Transverse colon (tissue), 4 donors: ENCODE measurements around the gene ZFPM1. TPM values are rescaled to one million over a fixed set of nuclear protein-coding genes. Genes with fewer than 3 reads are reported as not detected.

Experiments
- DNase-seq: peaks from one replicate; pipeline ENCODE4 v3.0.0-alpha.2; 2019
- H3K27ac ChIP-seq, 4 donors: fragments of 200-600 bp; sonication (generic); 2 replicates each; pipeline ENCODE4 v1.5.1; 2016 to 2018; ENCODE audit warnings: inconsistent platforms in 4 of 4
- H3K27me3 ChIP-seq: fragments of 200-600 bp; sonication (generic); 2 replicates; pipeline ENCODE4 v1.5.1; 2017; ENCODE audit warnings: inconsistent platforms
- H3K36me3 ChIP-seq, 4 donors: fragments of 200-600 bp; sonication (generic); 2 replicates each; pipeline ENCODE4 v1.5.1; 2017 to 2019; ENCODE audit warnings: inconsistent platforms in 4 of 4
- H3K4me1 ChIP-seq, 4 donors: fragments of 200-600 bp; sonication (generic); 2 replicates each; pipeline ENCODE4 v1.5.1; 2017 to 2020; ENCODE audit warnings: inconsistent platforms in 4 of 4
- H3K4me3 ChIP-seq, 4 donors: fragments of 200-600 bp; sonication (generic); 1 replicate in 1 of 4; 2 replicates in 3 of 4; pipeline versions ENCODE4 v1.5.1 to v1.6.1; 2017 to 2019; ENCODE audit warnings: inconsistent platforms in 4 of 4
- H3K9me3 ChIP-seq, 2 donors: fragments of 200-600 bp; sonication (generic); 2 replicates each; pipeline ENCODE4 v1.5.1; 2017 to 2019; ENCODE audit warnings: inconsistent platforms in 2 of 2
- CTCF ChIP-seq, 5 experiments: fragments of 200-600 bp in 3 of 5; fragments of 450-650 bp in 2 of 5; sonication (generic) in 3 of 5; IDR thresholded peaks; 1 replicate in 2 of 5; 2 replicates in 3 of 5; pipeline ENCODE4 v1.5.1; 2016 to 2017; ENCODE audit warnings: antibody characterized with exemption in 5 of 5, inconsistent platforms in 3 of 5, mild to moderate bottlenecking in 2 of 5, moderate library complexity in 1 of 5
- EP300 ChIP-seq: sonication (generic); formaldehyde crosslinking; IDR thresholded peaks from one replicate; pipeline ENCODE4 v1.6.1; 2017; ENCODE audit warnings: antibody characterized with exemption, low read depth
- POLR2A ChIP-seq: fragments of 450-650 bp; IDR thresholded peaks from one replicate; pipeline ENCODE4 v1.6.1; 2016; ENCODE audit warnings: antibody characterized with exemption, mild to moderate bottlenecking, moderate library complexity
- POLR2AphosphoS5 ChIP-seq, 3 donors: sonication (generic); formaldehyde crosslinking; IDR thresholded peaks; one replicate each; pipeline ENCODE4 v1.6.1; 2016; ENCODE audit warnings: antibody characterized with exemption in 3 of 3
- WGBS, 2 donors: methylation state at CpG; one replicate each; pipeline ENCODE4 v1.1.5; 2018; ENCODE audit warnings: low coverage in 1 of 2; 5-methylcytosine and 5-hydroxymethylcytosine counted together
- in situ Hi-C, 4 donors: fragments of 200-750 bp; cut with MboI; loops; one replicate each; pipeline versions ENCODE4 v1.15.0 to v1.15.1; 2017; ENCODE audit warnings: low sequenced_read_pairs in 3 of 4, low pct_ligation_motif_present in 1 of 4, low pct_unique_long_range_greater_than_20kb in 1 of 4
- intact Hi-C: fragments of 100-400 bp; cut with DNase I; formaldehyde crosslinking; loops from one replicate; pipeline ENCODE4 v1.15.1; 2023; ENCODE audit warnings: low total_unique reads
- total RNA-seq, 4 donors: library from RNA; depleted of rRNA; stranded (reverse); fragments of >200 nt; gene quantifications; one replicate each; pipeline ENCODE4 v1.1.0, GENCODE V29; 2016

The ZFPM1 gene
- total RNA-seq, 4 donors from 2014 or later = 1.2 to 4.6 (median 3.1) TPM

GRCh38 chr16:88430185-88430523 lies 22.9 kb upstream of the ZFPM1 start:
- peaks cover 0 to 16% (median 6%) of the 10 kb centered on the region in 4 donors for H3K4me1 ChIP-seq
- intact Hi-C loops (loop anchor here (10.0 kb wide), 1 partner anchor 235 kb away; no protein-coding TSS in a partner anchor), in situ Hi-C loops (loop anchor here in 1 of 4 donors (25.0 kb wide), 1 partner anchor 132 kb away; the partner anchor contains the start of gene ZC3H18)
- peak overlapping the region; percentile 39 to 74 (median 52) for H3K27ac ChIP-seq
- H3K27me3 ChIP-seq = peaks cover 55% of the 10 kb centered on the region
- peak overlapping the region; percentile 20 to 59 (median 38) for H3K4me3 ChIP-seq
- no peak for DNase-seq
- 15% methylated on average over 24 of the region's 36 CpGs; no CpG with 5 or more reads in 1 of the 2 donors for WGBS, 2 donors
- H3K9me3 ChIP-seq = no peaks in the 10 kb centered on the region
- TF ChIP-seq POLR2AphosphoS5 (IDR thresholded peaks at IDR 0.05) (no peak), CTCF (IDR thresholded peaks at IDR 0.05) (no peak), EP300 (no peak), POLR2A (no peak)
- no peaks in the 10 kb centered on the region for H3K36me3 ChIP-seq

- H3K27ac ChIP-seq = peak overlapping the region; percentile 39 to 74 (median 52)
- in situ Hi-C loops (loop anchor here in 1 of 4 donors (25.0 kb wide), 1 partner anchor 132 kb away; the partner anchor contains the start of gene ZC3H18), intact Hi-C loops (loop anchor here (10.0 kb wide), 1 partner anchor 236 kb away; no protein-coding TSS in a partner anchor)
- 14 to 19% methylated on average over 4 to 67 of the region's 80 CpGs for WGBS, 2 donors
- peaks cover 0 to 16% (median 6%) of the 10 kb centered on the region in 4 donors for H3K4me1 ChIP-seq
- H3K36me3 ChIP-seq = no peaks in the 10 kb centered on the region
- TF ChIP-seq POLR2A (peak; percentile 16), POLR2AphosphoS5 (IDR thresholded peaks at IDR 0.05) (no peak), EP300 (no peak), CTCF (IDR thresholded peaks at IDR 0.05) (no peak)
- peak; percentile 39 for DNase-seq
- H3K4me3 ChIP-seq = peak overlapping the region; percentile 20 to 59 (median 38)
- H3K9me3 ChIP-seq = no peaks in the 10 kb centered on the region
- peaks cover 55% of the 10 kb centered on the region for H3K27me3 ChIP-seq
These were observed 22.3 kb upstream of the ZFPM1 start for GRCh38 chr16:88430524-88431446.

GRCh38 chr16:88431651-88432050 lies 21.4 kb upstream of the ZFPM1 start:
- H3K9me3 ChIP-seq = no peaks in the 10 kb centered on the region
- H3K4me3 ChIP-seq = no peak overlapping the region
- no peaks in the 10 kb centered on the region for H3K36me3 ChIP-seq
- H3K27me3 ChIP-seq = peaks cover 55% of the 10 kb centered on the region
- 90% methylated on average over 21 of the region's 22 CpGs; no CpG with 5 or more reads in 1 of the 2 donors for WGBS, 2 donors
- H3K4me1 ChIP-seq = peaks cover 0 to 16% (median 6%) of the 10 kb centered on the region in 4 donors
- intact Hi-C loops (loop anchor here (10.0 kb wide), 1 partner anchor 237 kb away; no protein-coding TSS in a partner anchor), in situ Hi-C loops (loop anchor here in 1 of 4 donors (25.0 kb wide), 1 partner anchor 131 kb away; the partner anchor contains the start of gene ZC3H18)
- H3K27ac ChIP-seq = no peak overlapping the region
- DNase-seq = no peak
- TF ChIP-seq POLR2A (no peak), EP300 (no peak), CTCF (IDR thresholded peaks at IDR 0.05) (no peak), POLR2AphosphoS5 (IDR thresholded peaks at IDR 0.05) (no peak)

GRCh38 chr16:88432174-88432573 lies 20.9 kb upstream of the ZFPM1 start:
- intact Hi-C loops = loop anchor here (10.0 kb wide), 1 partner anchor 237 kb away; no protein-coding TSS in a partner anchor
- H3K36me3 ChIP-seq = no peaks in the 10 kb centered on the region
- in situ Hi-C loops = loop anchor here in 1 of 4 donors (25.0 kb wide), 1 partner anchor 130 kb away; the partner anchor contains the start of gene ZC3H18
- H3K27me3 ChIP-seq = peaks cover 55% of the 10 kb centered on the region
- no peak for TF ChIP-seq CTCF (IDR thresholded peaks at IDR 0.05)
- no peak for TF ChIP-seq EP300
- no peak for DNase-seq
- H3K4me1 ChIP-seq = peaks cover 0 to 16% (median 6%) of the 10 kb centered on the region in 4 donors
- no peak overlapping the region for H3K4me3 ChIP-seq
- 80 to 88% methylated on average over 1 to 22 of the region's 22 CpGs for WGBS, 2 donors
- H3K9me3 ChIP-seq = no peaks in the 10 kb centered on the region
- H3K27ac ChIP-seq = no peak overlapping the region
